NCI-H2029 (cell line): Measurements from ENCODE around the gene HNRNPA2B1.
A peak's percentile ranks its signal among the peaks of the same experiment; 100 is the strongest.
"Not testable (repeated sequence)": the region's sequence is repeated elsewhere in the genome, so short reads cannot be mapped to it uniquely, and the experiment has no call there.

ENCODE experiments used
- DNase-seq: peaks from one replicate; lab custom pipeline; 2025; lab: John Stamatoyannopoulos, UW

The HNRNPA2B1 gene

GRCh38 chr7:26184281-26185101 lies 16.1 kb downstream of the HNRNPA2B1 start:
- not testable (repeated sequence) for DNase-seq

- DNase-seq = no peak
Observed at GRCh38 chr7:26183545-26184280, 16.8 kb downstream of the HNRNPA2B1 start.

- no peak for DNase-seq
Observed at GRCh38 chr7:26182706-26183105, 17.8 kb downstream of the HNRNPA2B1 start.

- DNase-seq = no peak
Observed at GRCh38 chr7:26182283-26182682, 18.3 kb downstream of the HNRNPA2B1 start.

GRCh38 chr7:26181474-26182227 lies 18.9 kb downstream of the HNRNPA2B1 start:
- DNase-seq = no peak

- DNase-seq = peak; percentile 21
Observed at GRCh38 chr7:26180792-26181198, 19.8 kb downstream of the HNRNPA2B1 start.

GRCh38 chr7:26179826-26180497 lies 20.6 kb downstream of the HNRNPA2B1 start:
- DNase-seq = no peak

- no peak for DNase-seq
Observed at GRCh38 chr7:26179422-26179821, 21.1 kb downstream of the HNRNPA2B1 start.

GRCh38 chr7:26178272-26178960 lies 22.1 kb downstream of the HNRNPA2B1 start:
- no peak for DNase-seq

- DNase-seq = not testable (repeated sequence)
Observed at GRCh38 chr7:26177269-26177668, 23.3 kb downstream of the HNRNPA2B1 start.

GRCh38 chr7:26176696-26177095 lies 23.9 kb downstream of the HNRNPA2B1 start:
- DNase-seq = not testable (repeated sequence)

GRCh38 chr7:26175903-26176302 lies 24.6 kb downstream of the HNRNPA2B1 start:
- DNase-seq = not testable (repeated sequence)

- DNase-seq = no peak
Observed at GRCh38 chr7:26172048-26172447, 28.5 kb downstream of the HNRNPA2B1 start.

- no peak for DNase-seq
Observed at GRCh38 chr7:26171601-26172000, 28.9 kb downstream of the HNRNPA2B1 start.

- DNase-seq = no peak
Observed at GRCh38 chr7:26170663-26171062, 29.9 kb downstream of the HNRNPA2B1 start.

GRCh38 chr7:26169271-26169670 lies 31.3 kb downstream of the HNRNPA2B1 start:
- no peak for DNase-seq

- no peak for DNase-seq
Observed at GRCh38 chr7:26168458-26169023, 32.0 kb downstream of the HNRNPA2B1 start.

GRCh38 chr7:26167303-26167934 lies 33.1 kb downstream of the HNRNPA2B1 start:
- no peak for DNase-seq

GRCh38 chr7:26166684-26167266 lies 33.8 kb downstream of the HNRNPA2B1 start:
- no peak for DNase-seq
